H1 (cell line): Measurements from ENCODE around the gene RHOB. TPM values are rescaled to one million over a fixed set of nuclear protein-coding genes. Genes with fewer than 3 reads are reported as not detected.

ENCODE experiments used
- EP300 ChIP-seq, 2 experiments: IDR thresholded peaks; 1 replicate in 1 of 2; 2 replicates in 1 of 2; pipeline ENCODE4 v1.6.1; 2011 to 2012; ENCODE audit warnings: low read depth in 2 of 2, low read length in 2 of 2, mild to moderate bottlenecking in 2 of 2, borderline replicate concordance in 1 of 2, inconsistent platforms in 1 of 2, moderate library complexity in 1 of 2
- HDAC6 ChIP-seq: IDR thresholded peaks from one replicate; pipeline ENCODE4 v1.7.1; 2012; ENCODE audit warnings: low read depth, mild to moderate bottlenecking, inconsistent platforms, low read length, moderate library complexity
- RAD21 ChIP-seq, 2 experiments: IDR thresholded peaks in 1 of 2; conservative IDR thresholded peaks in 1 of 2; 2 replicates each; pipeline ENCODE4 v1.6.1; 2011; ENCODE audit warnings: low read depth in 2 of 2, low read length in 2 of 2, improper control_type of control experiment in 1 of 2, inconsistent platforms in 1 of 2, mild to moderate bottlenecking in 1 of 2, moderate library complexity in 1 of 2
- RFX5 ChIP-seq: IDR thresholded peaks from 2 replicates; pipeline ENCODE4 v1.6.1; 2011; ENCODE audit warnings: low read depth, low read length, improper control_type of control experiment, borderline replicate concordance
- SP2 ChIP-seq: IDR thresholded peaks from 2 replicates; pipeline ENCODE4 v1.6.1; 2012; ENCODE audit warnings: mild to moderate bottlenecking, low read length, inconsistent platforms
- SUZ12 ChIP-seq: fragments of 200-600 bp; sonication (generic); IDR thresholded peaks from 2 replicates; pipeline ENCODE4 v1.6.1; 2012; ENCODE audit warnings: mild to moderate bottlenecking, inconsistent platforms, low read length, moderate library complexity, mixed read lengths
- polyA plus RNA-seq, 7 experiments: library from polyadenylated mRNA; depleted of rRNA in 3 of 7; stranded (reverse) in 5 of 7; unstranded in 2 of 7; fragments of >200 nt in 5 of 7; fragments of 200-250 nt in 2 of 7; gene quantifications; 1 replicate in 5 of 7; 2 replicates in 1 of 7; 4 replicates in 1 of 7; pipeline versions ENCODE4 v1.2.1 to v1.2.3, GENCODE V29; 2011 to 2013; ENCODE audit warnings: missing spikeins in 2 of 7, mixed read lengths in 2 of 7
- total RNA-seq: library from RNA; stranded (reverse); fragmentation: NEBNext Ultra II Directional; extraction: Animal tissue kit (Norgen Biotek cat#: 25700); gene quantifications from 2 replicates; pipeline ENCODE4 v1.2.1, GENCODE V29; 2021
- TF ChIP-seq, protein P1 (sequence below): IDR thresholded peaks from 2 replicates; pipeline ENCODE4 v1.6.1; 2012; ENCODE audit warnings: inconsistent platforms

Gene RHOB
- total and polyA plus RNA-seq, 2 of the 8 experiments (the other 6 are each of a cell fraction or from before 2014, with no cell fraction given) = 9.3 to 9.5 TPM

GRCh38 chr2:20467789-20468548 is 21.1 kb downstream of the RHOB start (continued):
- TF ChIP-seq, protein P1, sequence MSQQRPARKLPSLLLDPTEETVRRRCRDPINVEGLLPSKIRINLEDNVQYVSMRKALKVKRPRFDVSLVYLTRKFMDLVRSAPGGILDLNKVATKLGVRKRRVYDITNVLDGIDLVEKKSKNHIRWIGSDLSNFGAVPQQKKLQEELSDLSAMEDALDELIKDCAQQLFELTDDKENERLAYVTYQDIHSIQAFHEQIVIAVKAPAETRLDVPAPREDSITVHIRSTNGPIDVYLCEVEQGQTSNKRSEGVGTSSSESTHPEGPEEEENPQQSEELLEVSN = no peak
- no peak for TF ChIP-seq EP300 (IDR thresholded peaks at IDR 0.05; ENCODE audit: borderline replicate concordance in 1 of 2, low read depth in 2 of 2, low read length in 2 of 2)
- TF ChIP-seq HDAC6 = no peak
- no peak for TF ChIP-seq RAD21 (IDR thresholded peaks at IDR 0.05 in 1 of 2, conservative IDR thresholded peaks at IDR 0.05 in 1 of 2; ENCODE audit: low read depth in 2 of 2, low read length in 2 of 2)
- no peak for TF ChIP-seq RFX5
- TF ChIP-seq SUZ12 = no peak
- no peak for TF ChIP-seq SP2
